Endothelial cell of umbilical vein (primary cell): Measurements from ENCODE around the gene RABL2A. TPM values are rescaled to one million over a fixed set of nuclear protein-coding genes. Genes with fewer than 3 reads are reported as not detected.

Experiments
- BruUV-seq: library from RNA; stranded (reverse); fragments of 400-500 nt; replicated peaks from 2 replicates; lab custom pipeline; 2021; lab: Mats Ljungman, UMichigan
- CTCF ChIA-PET: fragments of 300-600, 350-600 bp; sonication (Branson Sonifier 250); formaldehyde crosslinking; loops from one replicate; lab custom pipeline; 2021; ENCODE audit warnings: antibody characterized with exemption, inconsistent platforms; lab: Charles Lee
- POLR2A ChIA-PET: fragments of 300-600, 350-600 bp; sonication (Branson Sonifier 250); formaldehyde crosslinking; loops from one replicate; lab custom pipeline; 2021; ENCODE audit warnings: antibody characterized with exemption, inconsistent platforms; lab: Charles Lee
- DNase-seq: peaks from one replicate; pipeline ENCODE4 v3.0.0-alpha.2; 2011; ENCODE audit warnings: low read depth, low spot score
- FAIRE-seq: peaks from 2 replicates; lab custom pipeline; 2011; peaks lifted over from hg19 to GRCh38; lab: Jason Lieb, UNC
- H2AFZ ChIP-seq: 2 replicates; pipeline ENCODE4 v1.6.0; 2012; ENCODE audit warnings: low read depth, low read length, control low read depth, inconsistent platforms
- H3K27ac ChIP-seq: 2 replicates; pipeline ENCODE4 v1.5.1; 2011; ENCODE audit warnings: low read depth, mild to moderate bottlenecking, control low read depth, low read length, moderate library complexity; ENCODE audit not compliant: insufficient read depth
- H3K27me3 ChIP-seq, 2 experiments: 2 replicates each; pipeline versions ENCODE4 v1.6.0 to v1.6.1; 2011; ENCODE audit warnings: low read length in 2 of 2, mixed read lengths in 1 of 2; ENCODE audit not compliant: control insufficient read depth in 2 of 2, insufficient read depth in 2 of 2
- H3K36me3 ChIP-seq, 2 experiments: 2 replicates in 1 of 2; 3 replicates in 1 of 2; pipeline ENCODE4 v1.5.1; 2011; ENCODE audit warnings: low read length in 2 of 2, mild to moderate bottlenecking in 1 of 2, moderate library complexity in 1 of 2; ENCODE audit not compliant: control insufficient read depth in 2 of 2, insufficient read depth in 2 of 2; ENCODE audit errors: extremely low read depth in 1 of 2
- H3K4me1 ChIP-seq: 3 replicates; pipeline ENCODE4 v1.5.1; 2011; ENCODE audit warnings: mild to moderate bottlenecking, low read length; ENCODE audit not compliant: control insufficient read depth, insufficient read depth; ENCODE audit errors: extremely low read depth
- H3K4me2 ChIP-seq: 2 replicates; pipeline ENCODE4 v1.6.1; 2011; ENCODE audit warnings: low read length, control low read depth, mixed read lengths; ENCODE audit not compliant: insufficient read depth
- H3K4me3 ChIP-seq, 3 experiments: fragments of 200-600 bp in 1 of 3; sonication (generic), shearing (Covaris generic) in 1 of 3; replicated peaks in 1 of 3; 2 replicates each; pipeline ENCODE4 v1.5.1; 2011 to 2016; ENCODE audit warnings: control low read depth in 3 of 3, low read length in 3 of 3, mild to moderate bottlenecking in 2 of 3, inconsistent platforms in 1 of 3, low read depth in 1 of 3, moderate library complexity in 1 of 3; ENCODE audit not compliant: insufficient read depth in 1 of 3
- H3K79me2 ChIP-seq: 2 replicates; pipeline ENCODE4 v1.6.0; 2012; ENCODE audit warnings: low read length, inconsistent platforms; ENCODE audit not compliant: control insufficient read depth, insufficient read depth
- H3K9ac ChIP-seq: replicated peaks from 2 replicates; pipeline ENCODE3; 2011; ENCODE audit warnings: low read length, control low read depth; ENCODE audit not compliant: insufficient read depth; ENCODE audit errors: extremely low read depth
- H3K9me1 ChIP-seq: replicated peaks from 3 replicates; pipeline ENCODE4 v1.6.0; 2011; ENCODE audit warnings: mild to moderate bottlenecking, low read length; ENCODE audit not compliant: control insufficient read depth, insufficient read depth; ENCODE audit errors: extremely low read depth
- H3K9me3 ChIP-seq: replicated peaks from 2 replicates; pipeline ENCODE4 v1.5.1; 2012; ENCODE audit warnings: low read length, inconsistent platforms; ENCODE audit not compliant: control insufficient read depth, insufficient read depth
- H4K20me1 ChIP-seq: replicated peaks from 2 replicates; pipeline ENCODE3; 2011; ENCODE audit warnings: mild to moderate bottlenecking, low read length; ENCODE audit not compliant: control insufficient read depth, insufficient read depth; ENCODE audit errors: extremely low read depth
- EZH2 ChIP-seq: IDR thresholded peaks from 2 replicates; pipeline ENCODE4 v1.6.1; 2012; ENCODE audit warnings: borderline replicate concordance, low read depth, mild to moderate bottlenecking, moderate library complexity, low read length, inconsistent platforms; ENCODE audit not compliant: severe bottlenecking
- FOS ChIP-seq: IDR thresholded peaks from 2 replicates; pipeline ENCODE4 v1.6.1; 2011; ENCODE audit warnings: mild to moderate bottlenecking, low read length, moderate library complexity, borderline replicate concordance; ENCODE audit not compliant: insufficient read depth
- GATA2 ChIP-seq: IDR thresholded peaks from 2 replicates; pipeline ENCODE4 v1.7.0; 2011; ENCODE audit warnings: low read depth, mild to moderate bottlenecking, moderate library complexity, mixed read lengths, low read length; ENCODE audit not compliant: insufficient read length, insufficient read depth
- JUN ChIP-seq: IDR thresholded peaks from 2 replicates; pipeline ENCODE4 v1.6.1; 2011; ENCODE audit warnings: borderline replicate concordance, low read depth; ENCODE audit not compliant: insufficient read length, insufficient read depth
- MAX ChIP-seq: IDR thresholded peaks from 2 replicates; pipeline ENCODE4 v1.6.1; 2011; ENCODE audit not compliant: insufficient read depth, insufficient read length
- MYC ChIP-seq: IDR thresholded peaks from one replicate; pipeline ENCODE4 v1.6.1; 2011; ENCODE audit warnings: mild to moderate bottlenecking, low read depth, low read length
- POLR2A ChIP-seq: IDR thresholded peaks from 2 replicates; pipeline ENCODE4 v1.6.1; 2012; ENCODE audit warnings: low read depth, mild to moderate bottlenecking, control low read depth, low read length
- POLR2AphosphoS5 ChIP-seq: IDR thresholded peaks from 2 replicates; pipeline ENCODE4 v1.6.1; 2012; ENCODE audit warnings: low read depth, mild to moderate bottlenecking, control low read depth, low read length, moderate library complexity; ENCODE audit not compliant: insufficient read depth
- dilution Hi-C: fragments of 300-500 bp; cut with MboI; formaldehyde crosslinking; loops from one replicate; pipeline ENCODE4 v1.15.0; 2019; ENCODE audit warnings: low sequenced_read_pairs; ENCODE audit not compliant: extremely low pct_ligation_motif_present
- intact Hi-C: fragments of 100-400 bp; cut with micrococcal nuclease; formaldehyde crosslinking; loops from one replicate; pipeline ENCODE4 v1.10.0; 2022
- polyA plus RNA-seq, 4 experiments: library from polyadenylated mRNA; depleted of rRNA in 3 of 4; stranded (reverse) in 3 of 4; unstranded in 1 of 4; fragments of >200 nt; gene quantifications; 2 replicates each; pipeline versions ENCODE4 v1.2.1 to v1.2.3, GENCODE V29; 2011 to 2012; ENCODE audit warnings: missing spikeins in 1 of 4
- total RNA-seq: library from RNA; stranded (reverse); gene quantifications from 2 replicates; pipeline ENCODE4 v1.2.3, GENCODE V29; 2021
- TF ChIP-seq, protein P1 (sequence below), 2 donors: IDR thresholded peaks; 1 replicate in 1 of 2; 2 replicates in 1 of 2; pipeline ENCODE4 v1.5.1; 2011; ENCODE audit warnings: low read length in 2 of 2, mild to moderate bottlenecking in 2 of 2, moderate library complexity in 2 of 2, control low read depth in 1 of 2, inconsistent platforms in 1 of 2, low read depth in 1 of 2; ENCODE audit not compliant: insufficient read depth in 1 of 2; ENCODE audit errors: extremely low read depth in 1 of 2

Gene RABL2A
- total and polyA plus RNA-seq, 2 donors (not counting 3 experiments of a cell fraction or from before 2014, with no cell fraction given): 9.4 to 10.8 TPM

- intact Hi-C loops: no loop called here
- H3K79me2 ChIP-seq: no peaks in the 10 kb centered on the region
- H3K4me1 ChIP-seq: no peaks in the 10 kb centered on the region
- H3K9me3 ChIP-seq: no peaks in the 10 kb centered on the region
- dilution Hi-C loops: no loop called here
- BruUV-seq: no TSS peak
- no peak for FAIRE-seq
- no peaks in the 10 kb centered on the region for H3K9me1 ChIP-seq
- TF ChIP-seq POLR2A (no peak), EZH2 (no peak), MAX (no peak)
- no peak overlapping the region for H3K4me2 ChIP-seq
- DNase-seq: no peak
- H4K20me1 ChIP-seq: no peaks in the 10 kb centered on the region
- CTCF ChIA-PET: no interaction called here
- no peak overlapping the region for H3K27ac ChIP-seq
- no peak overlapping the region for H3K4me3 ChIP-seq
- H2AFZ ChIP-seq: no peak overlapping the region
- peaks cover 2% of the 10 kb centered on the region in 2 experiments for H3K27me3 ChIP-seq
- no peaks in the 10 kb centered on the region for H3K36me3 ChIP-seq
- H3K9ac ChIP-seq: no peak overlapping the region
- POLR2A ChIA-PET: no interaction called here
Measured at GRCh38 chr2:113679457-113679856, 52.4 kb downstream of the RABL2A start.

- TF ChIP-seq POLR2A (no peak), FOS (no peak), POLR2AphosphoS5 (no peak), EZH2 (no peak), MYC (no peak), MAX (no peak), JUN (no peak), GATA2 (no peak)
- TF ChIP-seq, protein P1, sequence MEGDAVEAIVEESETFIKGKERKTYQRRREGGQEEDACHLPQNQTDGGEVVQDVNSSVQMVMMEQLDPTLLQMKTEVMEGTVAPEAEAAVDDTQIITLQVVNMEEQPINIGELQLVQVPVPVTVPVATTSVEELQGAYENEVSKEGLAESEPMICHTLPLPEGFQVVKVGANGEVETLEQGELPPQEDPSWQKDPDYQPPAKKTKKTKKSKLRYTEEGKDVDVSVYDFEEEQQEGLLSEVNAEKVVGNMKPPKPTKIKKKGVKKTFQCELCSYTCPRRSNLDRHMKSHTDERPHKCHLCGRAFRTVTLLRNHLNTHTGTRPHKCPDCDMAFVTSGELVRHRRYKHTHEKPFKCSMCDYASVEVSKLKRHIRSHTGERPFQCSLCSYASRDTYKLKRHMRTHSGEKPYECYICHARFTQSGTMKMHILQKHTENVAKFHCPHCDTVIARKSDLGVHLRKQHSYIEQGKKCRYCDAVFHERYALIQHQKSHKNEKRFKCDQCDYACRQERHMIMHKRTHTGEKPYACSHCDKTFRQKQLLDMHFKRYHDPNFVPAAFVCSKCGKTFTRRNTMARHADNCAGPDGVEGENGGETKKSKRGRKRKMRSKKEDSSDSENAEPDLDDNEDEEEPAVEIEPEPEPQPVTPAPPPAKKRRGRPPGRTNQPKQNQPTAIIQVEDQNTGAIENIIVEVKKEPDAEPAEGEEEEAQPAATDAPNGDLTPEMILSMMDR (IDR thresholded peaks at IDR 0.05; ENCODE audit: extremely low read depth in 1 of 2, insufficient read depth in 1 of 2, low read depth in 1 of 2, low read length in 2 of 2): no peak
- no TSS peak for BruUV-seq
Measured at GRCh38 chr2:113685471-113685870, 58.4 kb downstream of the RABL2A start.

More at GRCh38 chr2:113685471-113685870, 58.4 kb downstream of the RABL2A start:
- H4K20me1 ChIP-seq: no peaks in the 10 kb centered on the region
- FAIRE-seq: no peak
- no peaks in the 10 kb centered on the region for H3K4me1 ChIP-seq
- dilution Hi-C loops: no loop called here
- intact Hi-C loops: no loop called here
- H3K4me3 ChIP-seq: no peak overlapping the region
- DNase-seq: no peak
- H3K79me2 ChIP-seq: no peaks in the 10 kb centered on the region
- H3K27me3 ChIP-seq: peaks cover 3 to 6% of the 10 kb centered on the region in 2 experiments
- no peak overlapping the region for H3K4me2 ChIP-seq
- H3K9me3 ChIP-seq: no peaks in the 10 kb centered on the region
- no peak overlapping the region for H3K27ac ChIP-seq
- ChIA-PET CTCF (interaction anchor here (1.6 kb wide), 1 partner anchor 9 kb away, joined by 5 read pairs; no protein-coding TSS in a partner anchor), POLR2A (no interaction called here)
- H3K9me1 ChIP-seq: no peaks in the 10 kb centered on the region
- no peak overlapping the region for H3K9ac ChIP-seq
- H2AFZ ChIP-seq: no peak overlapping the region
- H3K36me3 ChIP-seq: no peaks in the 10 kb centered on the region
